ENCODE measurements around the gene NR1D1.

GRCh38 chr17:40067710-40068109, 32.7 kb downstream of the NR1D1 start:
- TF ChIP-seq CTCF (IDR thresholded peaks at IDR 0.05; ENCODE audit: low read depth, low read length) (no peak), POLR2A (IDR thresholded peaks at IDR 0.05; ENCODE audit: extremely low read depth, insufficient read length) (no peak), MYC (IDR thresholded peaks at IDR 0.05; ENCODE audit: low read depth, low read length) (no peak)

Data from NB4 (cell line).